Choroid plexus epithelial cell (primary cell): ENCODE measurements around the gene MAP3K20.

Experiments used
- DNase-seq: peaks from one replicate; pipeline ENCODE4 v3.0.0-alpha.2; 2010; ENCODE audit warnings: low read depth
- H3K4me3 ChIP-seq: 2 replicates; pipeline ENCODE4 v1.5.1; 2011; ENCODE audit warnings: low read depth, mild to moderate bottlenecking, control low read depth, low read length, moderate library complexity
- TF ChIP-seq, protein P1 (sequence below): conservative IDR thresholded peaks from 2 replicates; pipeline ENCODE4 v1.5.1; 2011; ENCODE audit warnings: low read depth, mild to moderate bottlenecking, control low read depth, inconsistent platforms, low read length, moderate library complexity

Gene MAP3K20

DNA sequence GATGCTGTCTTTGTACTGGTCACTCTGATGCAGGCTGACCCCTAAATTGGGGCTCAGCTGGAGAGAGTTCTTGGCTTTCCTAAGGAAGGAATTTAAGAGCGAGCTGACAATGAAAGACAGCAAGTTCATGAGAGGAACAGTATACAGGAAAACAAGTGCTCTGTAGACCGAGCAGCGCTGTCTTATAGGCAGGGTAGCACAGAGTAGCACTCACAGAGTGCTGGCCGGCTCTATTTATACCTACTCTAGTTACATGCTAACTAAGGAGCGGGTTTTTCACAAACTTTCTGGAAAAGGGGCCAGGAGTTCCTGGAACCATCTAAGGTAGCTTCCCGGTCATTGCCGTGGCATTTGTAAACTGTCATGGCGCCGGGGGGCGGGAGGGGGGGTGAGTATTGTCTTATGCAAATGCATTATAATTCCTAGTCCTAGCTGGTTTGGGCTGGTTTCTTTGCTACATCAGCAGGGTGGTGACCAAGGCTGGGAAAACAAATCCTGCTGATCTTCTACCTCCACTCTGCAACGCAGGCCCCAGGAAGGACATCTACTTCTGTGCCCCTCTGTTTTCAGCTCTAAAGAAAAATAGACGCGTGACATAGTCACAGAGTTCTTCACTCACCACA is 31.6 kb upstream of the MAP3K20 start:
- H3K4me3 ChIP-seq, result no peak overlapping the region
- no peak for DNase-seq
- TF ChIP-seq, protein P1, sequence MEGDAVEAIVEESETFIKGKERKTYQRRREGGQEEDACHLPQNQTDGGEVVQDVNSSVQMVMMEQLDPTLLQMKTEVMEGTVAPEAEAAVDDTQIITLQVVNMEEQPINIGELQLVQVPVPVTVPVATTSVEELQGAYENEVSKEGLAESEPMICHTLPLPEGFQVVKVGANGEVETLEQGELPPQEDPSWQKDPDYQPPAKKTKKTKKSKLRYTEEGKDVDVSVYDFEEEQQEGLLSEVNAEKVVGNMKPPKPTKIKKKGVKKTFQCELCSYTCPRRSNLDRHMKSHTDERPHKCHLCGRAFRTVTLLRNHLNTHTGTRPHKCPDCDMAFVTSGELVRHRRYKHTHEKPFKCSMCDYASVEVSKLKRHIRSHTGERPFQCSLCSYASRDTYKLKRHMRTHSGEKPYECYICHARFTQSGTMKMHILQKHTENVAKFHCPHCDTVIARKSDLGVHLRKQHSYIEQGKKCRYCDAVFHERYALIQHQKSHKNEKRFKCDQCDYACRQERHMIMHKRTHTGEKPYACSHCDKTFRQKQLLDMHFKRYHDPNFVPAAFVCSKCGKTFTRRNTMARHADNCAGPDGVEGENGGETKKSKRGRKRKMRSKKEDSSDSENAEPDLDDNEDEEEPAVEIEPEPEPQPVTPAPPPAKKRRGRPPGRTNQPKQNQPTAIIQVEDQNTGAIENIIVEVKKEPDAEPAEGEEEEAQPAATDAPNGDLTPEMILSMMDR, result no peak

DNA sequence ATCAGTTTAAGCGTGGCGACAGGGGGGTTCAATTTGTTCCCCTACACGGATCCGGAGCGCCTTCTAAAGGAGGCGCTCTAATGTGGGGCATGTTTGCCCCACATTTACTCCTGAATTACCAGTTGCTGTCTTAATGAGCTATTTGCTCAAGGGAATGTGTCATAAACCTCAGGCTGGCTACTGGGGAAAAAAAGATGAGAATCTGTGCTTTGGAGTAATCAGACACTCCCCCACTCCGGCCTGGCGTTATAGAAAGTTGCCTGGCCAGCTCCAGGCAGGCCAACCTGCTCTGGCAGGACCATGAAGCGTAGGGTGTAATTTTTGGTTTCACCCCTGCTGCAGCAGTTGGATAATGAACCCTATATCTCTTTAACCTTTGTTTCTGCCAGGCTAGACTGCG is 31.0 kb upstream of the MAP3K20 start:
- TF ChIP-seq, protein P1, result no peak
- no peak overlapping the region for H3K4me3 ChIP-seq
- DNase-seq, result no peak

DNA sequence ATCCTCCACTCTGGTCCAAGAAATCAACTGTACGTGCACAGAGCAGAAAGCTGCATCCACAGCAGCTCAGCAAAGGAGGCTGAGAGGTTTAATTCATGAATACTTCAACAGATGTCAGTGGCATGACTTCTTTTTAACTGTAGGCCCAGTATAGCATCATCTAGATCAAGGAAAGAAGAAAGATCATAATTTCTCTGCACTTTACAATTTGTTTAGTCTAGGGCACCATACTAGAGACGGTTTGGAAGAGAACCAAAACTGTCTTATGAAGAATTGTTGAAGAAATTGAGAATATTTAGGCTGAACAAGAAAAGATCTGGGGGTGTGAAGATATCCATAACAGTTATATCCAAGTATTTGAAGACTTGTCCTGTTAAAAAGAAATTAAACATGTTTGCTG is 30.5 kb upstream of the MAP3K20 start:
- TF ChIP-seq, protein P1, result no peak
- DNase-seq, result no peak
- H3K4me3 ChIP-seq, result no peak overlapping the region

DNA sequence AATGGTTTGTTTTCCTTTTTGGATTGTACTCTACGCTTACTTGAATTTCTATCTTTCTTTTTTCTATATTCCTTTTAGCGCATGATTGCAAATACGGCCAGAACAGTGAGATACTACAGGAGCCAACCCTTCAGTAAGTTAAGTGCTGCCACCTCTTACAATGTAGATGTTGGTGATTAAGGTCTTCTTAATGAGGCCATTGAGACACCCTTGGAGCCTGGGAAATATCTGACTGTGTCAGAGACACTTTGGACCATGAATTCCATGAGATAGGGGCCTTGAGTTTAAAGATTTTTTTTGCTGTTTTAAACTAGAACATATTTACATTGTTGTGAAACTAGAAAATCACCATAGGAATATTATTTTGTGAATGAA is 27.1 kb upstream of the MAP3K20 start:
- no peak overlapping the region for H3K4me3 ChIP-seq
- no peak for DNase-seq
- TF ChIP-seq, protein P1, result no peak

DNA sequence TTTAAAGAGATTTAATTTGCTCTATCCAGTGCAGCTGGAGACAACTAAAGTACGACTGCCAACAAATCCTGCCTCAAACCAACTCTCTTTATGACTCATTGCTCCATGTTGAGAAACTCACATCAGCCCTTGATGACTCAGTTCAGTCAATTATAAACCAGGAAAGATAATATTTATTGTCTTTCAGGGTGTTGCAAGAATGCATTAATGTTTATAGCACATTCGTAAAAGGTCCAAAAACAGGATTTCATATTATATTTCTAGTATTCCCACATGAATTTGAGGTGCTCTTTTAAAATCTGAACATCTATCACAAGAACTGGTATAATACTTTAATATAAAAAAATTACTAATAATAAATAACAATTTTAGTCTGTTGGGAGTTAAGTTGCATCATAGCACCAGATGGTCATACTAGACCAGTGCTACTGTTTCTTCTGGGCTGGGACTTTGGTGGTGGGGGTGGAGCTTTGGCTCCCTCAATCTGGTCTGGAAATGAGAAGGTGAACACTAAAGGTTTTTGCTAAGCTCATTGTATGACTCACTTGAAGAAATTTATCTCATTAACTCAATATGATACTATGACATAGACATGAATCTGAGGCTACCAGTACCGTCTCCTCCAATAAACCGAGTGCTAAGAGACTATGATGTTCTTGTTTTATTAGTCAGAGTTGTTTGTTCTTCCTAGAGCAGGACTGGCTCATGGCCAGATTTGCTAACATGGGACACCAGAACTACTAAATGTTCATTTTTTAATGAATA is 26.6 kb upstream of the MAP3K20 start:
- DNase-seq, result peak; percentile 99
- TF ChIP-seq, protein P1, result no peak

DNA sequence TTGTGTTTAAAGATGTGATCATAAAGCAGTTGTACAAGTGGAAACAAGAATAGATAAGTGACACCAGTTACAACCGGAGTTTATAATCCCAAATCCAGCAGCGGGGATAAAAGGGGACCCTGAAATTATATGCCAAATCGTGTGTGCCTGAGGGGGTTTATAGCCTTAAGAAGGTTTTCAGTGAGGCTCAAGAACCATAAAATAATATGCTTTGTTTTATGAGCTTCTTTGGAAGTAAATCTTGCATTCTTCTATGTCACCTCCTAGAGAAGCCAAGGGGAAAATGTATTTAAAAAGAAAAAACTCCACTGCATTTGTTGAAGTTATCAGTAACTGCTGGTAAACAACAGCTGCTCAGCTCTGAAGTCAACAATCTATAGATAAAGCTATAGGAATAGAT is 25.8 kb upstream of the MAP3K20 start:
- no peak overlapping the region for H3K4me3 ChIP-seq
- no peak for DNase-seq
- TF ChIP-seq, protein P1, result no peak

More for the DNA sequence above, 26.6 kb upstream of the MAP3K20 start:
- no peak overlapping the region for H3K4me3 ChIP-seq

DNA sequence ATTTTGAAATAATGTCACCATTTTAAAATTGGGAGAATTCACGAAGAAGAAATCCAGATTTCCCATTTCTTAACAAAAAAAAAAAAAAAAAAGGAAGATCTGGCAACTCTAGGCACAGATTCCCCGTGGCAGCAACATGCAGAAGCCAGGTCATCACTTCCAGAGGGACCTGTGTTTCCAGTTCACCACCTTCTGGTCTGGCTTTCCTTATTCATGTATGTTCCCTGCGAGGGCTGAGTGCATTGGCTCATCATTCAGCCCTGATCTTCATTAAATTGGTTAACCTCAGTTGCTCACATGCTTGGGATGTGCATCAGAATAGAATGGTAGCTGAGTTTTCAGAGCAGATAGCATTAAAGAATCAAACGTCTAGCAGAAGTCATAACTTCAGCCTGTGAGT is 25.0 kb upstream of the MAP3K20 start:
- TF ChIP-seq, protein P1, result no peak

More for the DNA sequence above, 25.0 kb upstream of the MAP3K20 start:
- no peak overlapping the region for H3K4me3 ChIP-seq
- no peak for DNase-seq
